Astrocyte (in vitro differentiated cells and primary cell): Measurements from ENCODE around the gene CPSF4. TPM values are rescaled to one million over a fixed set of nuclear protein-coding genes. Genes with fewer than 3 reads are reported as not detected.
"Not testable (repeated sequence)": the region's sequence is repeated elsewhere in the genome, so short reads cannot be mapped to it uniquely, and the experiment has no call there.

Experiments used
- DNase-seq: peaks from one replicate; pipeline ENCODE4 v3.0.0-alpha.2; 2010; ENCODE audit warnings: low read depth
- FAIRE-seq: peaks from 2 replicates; lab custom pipeline; 2011; peaks lifted over from hg19 to GRCh38; lab: Jason Lieb, UNC
- H2AFZ ChIP-seq: 2 replicates; pipeline ENCODE4 v1.6.0; 2012; ENCODE audit warnings: low read depth, low read length, inconsistent platforms
- H3K27ac ChIP-seq: 2 replicates; pipeline ENCODE4 v1.5.1; 2011; ENCODE audit warnings: low read depth, low read length, inconsistent platforms
- H3K27me3 ChIP-seq: 2 replicates; pipeline ENCODE4 v1.6.0; 2011; ENCODE audit warnings: low read length, inconsistent platforms; ENCODE audit not compliant: insufficient read depth
- H3K36me3 ChIP-seq: 2 replicates; pipeline ENCODE4 v1.5.1; 2011; ENCODE audit warnings: low read length, inconsistent platforms; ENCODE audit not compliant: insufficient read depth
- H3K4me1 ChIP-seq: 2 replicates; pipeline ENCODE4 v1.5.1; 2011; ENCODE audit warnings: low read length, inconsistent platforms; ENCODE audit not compliant: insufficient read depth
- H3K4me2 ChIP-seq: 2 replicates; pipeline ENCODE4 v1.6.0; 2012; ENCODE audit warnings: low read length, inconsistent platforms
- H3K4me3 ChIP-seq: 2 replicates; pipeline ENCODE4 v1.5.1; 2011; ENCODE audit warnings: low read depth, mild to moderate bottlenecking, low read length, inconsistent platforms; ENCODE audit not compliant: insufficient read depth
- H3K79me2 ChIP-seq: 2 replicates; pipeline ENCODE4 v1.6.0; 2012; ENCODE audit warnings: mild to moderate bottlenecking, low read length, inconsistent platforms; ENCODE audit not compliant: insufficient read depth
- H3K9ac ChIP-seq: 2 replicates; pipeline ENCODE4 v1.6.0; 2012; ENCODE audit warnings: mild to moderate bottlenecking, low read length, inconsistent platforms
- H3K9me3 ChIP-seq: 2 replicates; pipeline ENCODE4 v1.5.1; 2012; ENCODE audit warnings: low read depth, mild to moderate bottlenecking, low read length, inconsistent platforms; ENCODE audit not compliant: insufficient read depth
- H4K20me1 ChIP-seq: 2 replicates; pipeline ENCODE4 v1.6.0; 2012; ENCODE audit warnings: low read length, inconsistent platforms; ENCODE audit not compliant: insufficient read depth
- H3K27ac Mint-ChIP-seq: one replicate; pipeline ENCODE4 v1.8.0; 2021; ENCODE audit warnings: mild to moderate bottlenecking, mixed read lengths; ENCODE audit not compliant: unreplicated experiment
- H3K27me3 Mint-ChIP-seq: one replicate; pipeline ENCODE4 v1.8.0; 2021; ENCODE audit warnings: low read depth, mixed read lengths; ENCODE audit not compliant: unreplicated experiment
- H3K36me3 Mint-ChIP-seq: one replicate; pipeline ENCODE4 v1.8.0; 2021; ENCODE audit warnings: low read depth, mixed read lengths; ENCODE audit not compliant: unreplicated experiment
- H3K4me1 Mint-ChIP-seq: one replicate; pipeline ENCODE4 v1.8.0; 2021; ENCODE audit warnings: low read depth, mixed read lengths; ENCODE audit not compliant: unreplicated experiment
- H3K4me3 Mint-ChIP-seq: one replicate; pipeline ENCODE4 v1.8.0; 2021; ENCODE audit warnings: mild to moderate bottlenecking, moderate library complexity, mixed read lengths; ENCODE audit not compliant: unreplicated experiment
- H3K9me3 Mint-ChIP-seq: one replicate; pipeline ENCODE4 v1.8.0; 2021; ENCODE audit warnings: mild to moderate bottlenecking, mixed read lengths; ENCODE audit not compliant: unreplicated experiment
- CTCF ChIP-seq: IDR thresholded peaks from 2 replicates; pipeline ENCODE4 v1.5.1; 2011; ENCODE audit warnings: low read depth, mild to moderate bottlenecking, inconsistent platforms, low read length, moderate library complexity; ENCODE audit not compliant: insufficient read depth
- EZH2 ChIP-seq: IDR thresholded peaks from 2 replicates; pipeline ENCODE4 v1.6.1; 2012; ENCODE audit warnings: mild to moderate bottlenecking, low read length, inconsistent platforms; ENCODE audit not compliant: insufficient read depth
- total RNA-seq: library from RNA; stranded (reverse); gene quantifications from 2 replicates; pipeline ENCODE4 v1.2.1, GENCODE V29; 2021

The CPSF4 gene
- total RNA-seq, 1 donor from 2014 or later: 46.8 TPM

- Histone ChIP-seq H3K27ac (peak overlapping the region; percentile 90), H3K9me3 (peaks cover 2% of the 10 kb centered on the region), H3K9ac (peak overlapping the region; percentile 96), H2AFZ (peak overlapping the region; percentile 85), H3K79me2 (peaks cover 60% of the 10 kb centered on the region), H3K4me3 (peak overlapping the region; percentile 97), H3K4me2 (peak overlapping the region; percentile 97), H3K27me3 (no peaks in the 10 kb centered on the region), H3K36me3 (peaks cover 2% of the 10 kb centered on the region), H4K20me1 (peaks cover 24% of the 10 kb centered on the region), H3K4me1 (peaks cover 8% of the 10 kb centered on the region)
- Mint-ChIP-seq H3K4me3 (peak overlapping the region; percentile 100), H3K27me3 (no peaks in the 10 kb centered on the region), H3K9me3 (peaks cover 2% of the 10 kb centered on the region), H3K27ac (peak overlapping the region; percentile 98), H3K4me1 (peaks cover 9% of the 10 kb centered on the region), H3K36me3 (peaks cover 8% of the 10 kb centered on the region)
- DNase-seq (peak; percentile 16), FAIRE-seq (no peak)
- no peak for TF ChIP-seq CTCF
- no peak for TF ChIP-seq EZH2
Measured at GRCh38 chr7:99499371-99499720, 60.6 kb downstream of the CPSF4 start.

- peaks cover 9% of the 10 kb centered on the region for H3K4me1 Mint-ChIP-seq
- FAIRE-seq (no peak), DNase-seq (peak; percentile 87)
- Histone ChIP-seq H3K4me1 (peaks cover 8% of the 10 kb centered on the region), H3K27ac (peak within 1 kb of the TSS; percentile 90), H3K36me3 (no peaks in the 10 kb centered on the region), H3K9ac (peak within 1 kb of the TSS; percentile 96), H3K4me2 (peak within 1 kb of the TSS; percentile 97), H4K20me1 (peaks cover 24% of the 10 kb centered on the region), H3K79me2 (peaks cover 58% of the 10 kb centered on the region), H2AFZ (peak within 1 kb of the TSS; percentile 85), H3K9me3 (no peaks in the 10 kb centered on the region), H3K4me3 (peak within 1 kb of the TSS; percentile 97), H3K27me3 (no peaks in the 10 kb centered on the region)
- TF ChIP-seq CTCF (no peak), EZH2 (no peak)
- H3K27me3 Mint-ChIP-seq: no peaks in the 10 kb centered on the region
- peaks cover 4% of the 10 kb centered on the region for H3K36me3 Mint-ChIP-seq
- H3K27ac Mint-ChIP-seq: peak within 1 kb of the TSS; percentile 98
- peak within 1 kb of the TSS; percentile 100 for H3K4me3 Mint-ChIP-seq
- H3K9me3 Mint-ChIP-seq: no peaks in the 10 kb centered on the region
Measured at GRCh38 chr7:99499721-99500636, 61.2 kb downstream of the CPSF4 start, which contains the start of gene ZNF394. Gene ZNF394 (minus strand): TSS chr7:99500281. CDS start chr7:99500093, 188 bp downstream.

- no peaks in the 10 kb centered on the region for H3K27me3 ChIP-seq
- FAIRE-seq (no peak), DNase-seq (no peak)
- TF ChIP-seq CTCF (no peak), EZH2 (no peak)
- peaks cover 61% of the 10 kb centered on the region for H3K79me2 ChIP-seq
- H3K4me1 ChIP-seq: peaks cover 10% of the 10 kb centered on the region
- H3K9me3 Mint-ChIP-seq: no peaks in the 10 kb centered on the region
- H3K4me3 Mint-ChIP-seq: peak overlapping the region; percentile 100
- H3K27me3 Mint-ChIP-seq: no peaks in the 10 kb centered on the region
- no peaks in the 10 kb centered on the region for H3K36me3 ChIP-seq
- H3K4me1 Mint-ChIP-seq: peaks cover 9% of the 10 kb centered on the region
- H3K36me3 Mint-ChIP-seq: peaks cover 3% of the 10 kb centered on the region
- H3K9me3 ChIP-seq: no peaks in the 10 kb centered on the region
- H3K27ac ChIP-seq: peak overlapping the region; percentile 90
- H4K20me1 ChIP-seq: peaks cover 24% of the 10 kb centered on the region
- peak overlapping the region; percentile 97 for H3K4me3 ChIP-seq
- H3K4me2 ChIP-seq: peak overlapping the region; percentile 97
- peak overlapping the region; percentile 96 for H3K9ac ChIP-seq
- H3K27ac Mint-ChIP-seq: peak overlapping the region; percentile 98
- H2AFZ ChIP-seq: peak overlapping the region; percentile 85
Measured at GRCh38 chr7:99500637-99501009, 61.9 kb downstream of the CPSF4 start.

- Histone ChIP-seq H3K79me2 (peaks cover 61% of the 10 kb centered on the region), H4K20me1 (peaks cover 23% of the 10 kb centered on the region), H3K4me2 (peak overlapping the region; percentile 97), H3K4me1 (peaks cover 16% of the 10 kb centered on the region)
- H3K36me3 Mint-ChIP-seq, H3K27me3 ChIP-seq, H2AFZ ChIP-seq, H3K9me3 ChIP-seq, H3K27ac Mint-ChIP-seq, H3K9me3 Mint-ChIP-seq, DNase-seq, H3K36me3 ChIP-seq, H3K4me3 ChIP-seq, H3K27me3 Mint-ChIP-seq, H3K27ac ChIP-seq, H3K9ac ChIP-seq, FAIRE-seq: not testable (repeated sequence)
- H3K4me3 Mint-ChIP-seq: peak overlapping the region; percentile 100
- peaks cover 15% of the 10 kb centered on the region for H3K4me1 Mint-ChIP-seq
Measured at GRCh38 chr7:99501236-99501635, 62.5 kb downstream of the CPSF4 start.
